ENCODE results near the gene AKAP5.

The AKAP5 gene

DNA sequence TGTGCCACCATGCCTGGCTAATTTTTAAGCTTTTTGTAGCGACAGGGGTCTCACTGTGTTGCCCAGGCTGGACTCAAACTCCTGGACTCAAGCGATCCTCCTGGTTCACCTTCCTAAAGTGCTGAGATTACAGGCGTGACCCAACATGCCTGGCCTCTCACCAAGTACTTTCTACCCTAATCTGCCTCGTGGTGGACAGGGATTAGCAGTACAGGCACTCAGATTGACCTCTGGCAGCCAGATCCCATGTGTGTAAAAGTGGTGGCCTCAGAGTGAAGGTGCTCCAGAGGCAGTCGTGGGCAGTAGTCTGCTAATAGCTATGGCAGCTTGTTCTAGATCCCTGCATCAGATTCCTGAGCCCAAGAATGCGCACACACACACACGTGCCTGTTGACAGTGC, 46.3 kb upstream of the AKAP5 start:
- H3K4me3 ChIP-seq (ENCODE audit: low read depth, low read length), result no peak overlapping the region
- no peak overlapping the region for H2BK12ac ChIP-seq (ENCODE audit: low read length)
- no peak overlapping the region for H4K12ac ChIP-seq (ENCODE audit: low read depth, low read length)
- no peaks in the 10 kb centered on the region for H3K79me1 ChIP-seq (ENCODE audit: low read length)
- H3K4me1 ChIP-seq (ENCODE audit: control insufficient read depth in 1 of 2, insufficient read depth in 2 of 2, low read length in 2 of 2), result peaks cover 2 to 3% of the 10 kb centered on the region in 2 experiments
- no peak overlapping the region for H4K8ac ChIP-seq (ENCODE audit: low read depth, low read length)
- H3K9me3 ChIP-seq (ENCODE audit: insufficient read depth, low read depth, low read length), result no peaks in the 10 kb centered on the region
- no peaks in the 10 kb centered on the region for H3K79me2 ChIP-seq (ENCODE audit: control insufficient read depth, insufficient read depth, low read length, poor library complexity)
- H3K9ac ChIP-seq (ENCODE audit: low read length), result no peak overlapping the region
- no peak overlapping the region for H4K91ac ChIP-seq (ENCODE audit: low read depth, low read length)
- no peak for DNase-seq
- H3K27me3 ChIP-seq (ENCODE audit: insufficient read depth, low read length), result no peaks in the 10 kb centered on the region
- no peak overlapping the region for H2BK5ac ChIP-seq (ENCODE audit: low read depth, low read length, poor library complexity)
- H3K4me2 ChIP-seq (ENCODE audit: low read length), result no peak overlapping the region
- H3K27ac ChIP-seq (ENCODE audit: low read depth, low read length), result no peak overlapping the region
- no peak overlapping the region for H3K23ac ChIP-seq (ENCODE audit: low read length)
- no peak overlapping the region for H3K18ac ChIP-seq (ENCODE audit: low read length)
- H2AK5ac ChIP-seq (ENCODE audit: low read length), result no peak overlapping the region
- peaks cover 12 to 24% of the 10 kb centered on the region in 2 experiments for H3K36me3 ChIP-seq (ENCODE audit: control insufficient read depth in 1 of 2, insufficient read depth in 2 of 2, low read length in 2 of 2)
- no peak overlapping the region for H3K14ac ChIP-seq (ENCODE audit: low read length)
- H3K4ac ChIP-seq (ENCODE audit: low read depth, low read length), result no peak overlapping the region
- no peak overlapping the region for H2BK120ac ChIP-seq (ENCODE audit: insufficient read depth, low read length, poor library complexity)
- WGBS (ENCODE audit: extremely low coverage, insufficient coverage, insufficient read length), result no CpG with 5 or more reads among the region's 7 CpGs
- H2AFZ ChIP-seq (ENCODE audit: insufficient read depth, low read length, poor library complexity), result no peak overlapping the region

- Histone ChIP-seq H3K36me3 (ENCODE audit: control insufficient read depth in 1 of 2, insufficient read depth in 2 of 2, low read length in 2 of 2) (peaks cover 14 to 21% of the 10 kb centered on the region in 2 experiments), H3K14ac (ENCODE audit: low read length) (no peak overlapping the region), H3K23ac (ENCODE audit: low read length) (no peak overlapping the region), H3K4me2 (ENCODE audit: low read length) (no peak overlapping the region), H3K4ac (ENCODE audit: low read depth, low read length) (no peak overlapping the region), H3K4me3 (ENCODE audit: low read depth, low read length) (no peak overlapping the region), H3K79me2 (ENCODE audit: control insufficient read depth, insufficient read depth, low read length, poor library complexity) (no peaks in the 10 kb centered on the region), H2AK5ac (ENCODE audit: low read length) (no peak overlapping the region), H3K4me1 (ENCODE audit: control insufficient read depth in 1 of 2, insufficient read depth in 2 of 2, low read length in 2 of 2) (peaks cover 2 to 3% of the 10 kb centered on the region in 2 experiments), H2BK12ac (ENCODE audit: low read length) (no peak overlapping the region), H3K27me3 (ENCODE audit: insufficient read depth, low read length) (no peaks in the 10 kb centered on the region), H2AFZ (ENCODE audit: insufficient read depth, low read length, poor library complexity) (no peak overlapping the region), H2BK120ac (ENCODE audit: insufficient read depth, low read length, poor library complexity) (no peak overlapping the region), H2BK5ac (ENCODE audit: low read depth, low read length, poor library complexity) (no peak overlapping the region), H3K79me1 (ENCODE audit: low read length) (no peaks in the 10 kb centered on the region), H3K9ac (ENCODE audit: low read length) (no peak overlapping the region), H4K91ac (ENCODE audit: low read depth, low read length) (no peak overlapping the region), H3K9me3 (ENCODE audit: insufficient read depth, low read depth, low read length) (no peaks in the 10 kb centered on the region), H3K18ac (ENCODE audit: low read length) (no peak overlapping the region), H4K8ac (ENCODE audit: low read depth, low read length) (no peak overlapping the region), H4K12ac (ENCODE audit: low read depth, low read length) (no peak overlapping the region), H3K27ac (ENCODE audit: low read depth, low read length) (no peak overlapping the region)
- no CpG with 5 or more reads among the region's 8 CpGs for WGBS (ENCODE audit: extremely low coverage, insufficient coverage, insufficient read length)
- peak in 1 of 2 donors; percentile 35 for DNase-seq
Observed at GRCh38 chr14:64421166-64421565, 44.1 kb upstream of the AKAP5 start.

GRCh38 chr14:64422005-64422404, 43.3 kb upstream of the AKAP5 start:
- Histone ChIP-seq H3K79me1 (ENCODE audit: low read length) (no peaks in the 10 kb centered on the region), H3K4ac (ENCODE audit: low read depth, low read length) (no peak overlapping the region), H2BK5ac (ENCODE audit: low read depth, low read length, poor library complexity) (no peak overlapping the region), H3K4me1 (ENCODE audit: control insufficient read depth in 1 of 2, insufficient read depth in 2 of 2, low read length in 2 of 2) (peaks cover 2 to 3% of the 10 kb centered on the region in 2 experiments), H3K27ac (ENCODE audit: low read depth, low read length) (no peak overlapping the region), H3K18ac (ENCODE audit: low read length) (no peak overlapping the region), H4K12ac (ENCODE audit: low read depth, low read length) (no peak overlapping the region), H4K8ac (ENCODE audit: low read depth, low read length) (no peak overlapping the region), H2AK5ac (ENCODE audit: low read length) (no peak overlapping the region), H3K79me2 (ENCODE audit: control insufficient read depth, insufficient read depth, low read length, poor library complexity) (no peaks in the 10 kb centered on the region), H3K9ac (ENCODE audit: low read length) (no peak overlapping the region), H2AFZ (ENCODE audit: insufficient read depth, low read length, poor library complexity) (no peak overlapping the region), H2BK12ac (ENCODE audit: low read length) (no peak overlapping the region), H3K27me3 (ENCODE audit: insufficient read depth, low read length) (no peaks in the 10 kb centered on the region), H3K4me2 (ENCODE audit: low read length) (no peak overlapping the region), H2BK120ac (ENCODE audit: insufficient read depth, low read length, poor library complexity) (no peak overlapping the region), H3K23ac (ENCODE audit: low read length) (no peak overlapping the region), H4K91ac (ENCODE audit: low read depth, low read length) (no peak overlapping the region), H3K9me3 (ENCODE audit: insufficient read depth, low read depth, low read length) (no peaks in the 10 kb centered on the region), H3K4me3 (ENCODE audit: low read depth, low read length) (no peak overlapping the region), H3K14ac (ENCODE audit: low read length) (no peak overlapping the region), H3K36me3 (ENCODE audit: control insufficient read depth in 1 of 2, insufficient read depth in 2 of 2, low read length in 2 of 2) (peaks cover 18 to 24% of the 10 kb centered on the region in 2 experiments)
- no CpG with 5 or more reads among the region's 1 CpG for WGBS (ENCODE audit: extremely low coverage, insufficient coverage, insufficient read length)
- DNase-seq, result no peak

- H3K27ac ChIP-seq (ENCODE audit: low read depth, low read length), result no peak overlapping the region
- no peak overlapping the region for H2BK12ac ChIP-seq (ENCODE audit: low read length)
- peak overlapping the region; percentile 17 for H3K23ac ChIP-seq (ENCODE audit: low read length)
- no peak overlapping the region for H4K8ac ChIP-seq (ENCODE audit: low read depth, low read length)
- H2AK5ac ChIP-seq (ENCODE audit: low read length), result no peak overlapping the region
- no peak for DNase-seq
- no peak overlapping the region for H3K4ac ChIP-seq (ENCODE audit: low read depth, low read length)
- H3K18ac ChIP-seq (ENCODE audit: low read length), result no peak overlapping the region
- no peaks in the 10 kb centered on the region for H3K9me3 ChIP-seq (ENCODE audit: insufficient read depth, low read depth, low read length)
- no peak overlapping the region for H3K4me3 ChIP-seq (ENCODE audit: low read depth, low read length)
- H3K79me1 ChIP-seq (ENCODE audit: low read length), result no peaks in the 10 kb centered on the region
- H3K4me2 ChIP-seq (ENCODE audit: low read length), result no peak overlapping the region
- H2BK120ac ChIP-seq (ENCODE audit: insufficient read depth, low read length, poor library complexity), result no peak overlapping the region
- H3K14ac ChIP-seq (ENCODE audit: low read length), result no peak overlapping the region
- no peaks in the 10 kb centered on the region for H3K27me3 ChIP-seq (ENCODE audit: insufficient read depth, low read length)
- H3K9ac ChIP-seq (ENCODE audit: low read length), result no peak overlapping the region
- H3K4me1 ChIP-seq (ENCODE audit: control insufficient read depth in 1 of 2, insufficient read depth in 2 of 2, low read length in 2 of 2), result peaks cover 2 to 3% of the 10 kb centered on the region in 2 experiments
- no CpG with 5 or more reads among the region's 7 CpGs for WGBS (ENCODE audit: extremely low coverage, insufficient coverage, insufficient read length)
- H2AFZ ChIP-seq (ENCODE audit: insufficient read depth, low read length, poor library complexity), result no peak overlapping the region
- no peaks in the 10 kb centered on the region for H3K79me2 ChIP-seq (ENCODE audit: control insufficient read depth, insufficient read depth, low read length, poor library complexity)
- H4K12ac ChIP-seq (ENCODE audit: low read depth, low read length), result no peak overlapping the region
- no peak overlapping the region for H2BK5ac ChIP-seq (ENCODE audit: low read depth, low read length, poor library complexity)
- no peak overlapping the region for H4K91ac ChIP-seq (ENCODE audit: low read depth, low read length)
- H3K36me3 ChIP-seq (ENCODE audit: control insufficient read depth in 1 of 2, insufficient read depth in 2 of 2, low read length in 2 of 2), result peaks cover 19 to 25% of the 10 kb centered on the region in 2 experiments
Observed at GRCh38 chr14:64422756-64423155, 42.5 kb upstream of the AKAP5 start.

Measured in trophoblast cell (in vitro differentiated cells and primary cell).